ENCODE measurements around the gene OIT3.

DNA sequence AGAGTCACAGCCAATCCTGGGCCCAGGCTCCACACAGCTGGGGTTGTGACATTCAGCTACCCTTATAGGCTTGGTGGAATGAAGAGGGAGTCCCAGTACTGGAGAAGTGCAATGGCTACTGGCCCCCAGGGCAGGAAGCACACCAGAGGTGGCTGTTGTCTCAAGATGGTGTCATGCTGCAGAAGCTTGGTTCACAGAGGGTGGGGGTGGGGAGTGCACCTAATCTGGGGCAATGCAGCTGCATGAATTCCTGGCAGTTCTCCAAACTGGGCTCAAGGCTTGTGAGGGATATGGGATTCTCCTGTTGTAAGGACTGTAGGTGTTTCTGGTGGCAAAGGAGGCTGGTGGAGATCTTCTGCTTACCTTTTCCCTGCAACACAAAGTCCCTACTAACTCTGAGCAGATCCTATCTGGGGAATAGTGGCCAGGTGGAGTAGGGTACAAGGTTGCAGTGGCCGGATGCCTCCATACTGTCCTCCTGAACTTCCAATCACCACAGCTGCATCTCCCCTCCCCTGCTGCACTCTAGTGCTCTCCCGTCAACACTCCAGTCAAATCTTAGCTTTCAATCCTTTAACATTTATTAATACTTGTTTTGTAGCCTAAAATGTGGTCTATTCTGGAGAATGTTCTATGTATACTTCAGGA lies 88.5 kb downstream of the OIT3 start:
- TF ChIP-seq, protein P1, sequence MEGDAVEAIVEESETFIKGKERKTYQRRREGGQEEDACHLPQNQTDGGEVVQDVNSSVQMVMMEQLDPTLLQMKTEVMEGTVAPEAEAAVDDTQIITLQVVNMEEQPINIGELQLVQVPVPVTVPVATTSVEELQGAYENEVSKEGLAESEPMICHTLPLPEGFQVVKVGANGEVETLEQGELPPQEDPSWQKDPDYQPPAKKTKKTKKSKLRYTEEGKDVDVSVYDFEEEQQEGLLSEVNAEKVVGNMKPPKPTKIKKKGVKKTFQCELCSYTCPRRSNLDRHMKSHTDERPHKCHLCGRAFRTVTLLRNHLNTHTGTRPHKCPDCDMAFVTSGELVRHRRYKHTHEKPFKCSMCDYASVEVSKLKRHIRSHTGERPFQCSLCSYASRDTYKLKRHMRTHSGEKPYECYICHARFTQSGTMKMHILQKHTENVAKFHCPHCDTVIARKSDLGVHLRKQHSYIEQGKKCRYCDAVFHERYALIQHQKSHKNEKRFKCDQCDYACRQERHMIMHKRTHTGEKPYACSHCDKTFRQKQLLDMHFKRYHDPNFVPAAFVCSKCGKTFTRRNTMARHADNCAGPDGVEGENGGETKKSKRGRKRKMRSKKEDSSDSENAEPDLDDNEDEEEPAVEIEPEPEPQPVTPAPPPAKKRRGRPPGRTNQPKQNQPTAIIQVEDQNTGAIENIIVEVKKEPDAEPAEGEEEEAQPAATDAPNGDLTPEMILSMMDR (IDR thresholded peaks at IDR 0.05; ENCODE audit: borderline replicate concordance, extremely low read depth, low read length, poor library complexity, severe bottlenecking): no peak
- TF ChIP-seq EZH2 (IDR thresholded peaks at IDR 0.05; ENCODE audit: borderline replicate concordance, low read depth, low read length, severe bottlenecking): no peak

Measured in DND-41 (cell line).